NCI-H1092 (cell line): ENCODE measurements around the gene CDKL1.
"Not testable (repeated sequence)": the region's sequence is repeated elsewhere in the genome, so short reads cannot be mapped to it uniquely, and the experiment has no call there.

Experiments
- DNase-seq: peaks from one replicate; lab custom pipeline; 2025; lab: John Stamatoyannopoulos, UW

Gene CDKL1

GRCh38 chr14:50387548-50387947 lies 9.1 kb downstream of the CDKL1 start:
- no peak for DNase-seq

GRCh38 chr14:50383618-50384225 lies 13.0 kb downstream of the CDKL1 start:
- DNase-seq, result no peak

GRCh38 chr14:50381823-50382287 lies 14.8 kb downstream of the CDKL1 start:
- DNase-seq, result no peak

- DNase-seq, result no peak
These were observed 15.7 kb downstream of the CDKL1 start for GRCh38 chr14:50381008-50381407.

GRCh38 chr14:50380455-50380854 lies 16.2 kb downstream of the CDKL1 start:
- DNase-seq, result no peak

- DNase-seq, result no peak
These were observed 17.1 kb downstream of the CDKL1 start for GRCh38 chr14:50379563-50379962.

- no peak for DNase-seq
These were observed 19.1 kb downstream of the CDKL1 start for GRCh38 chr14:50377550-50378085.

- DNase-seq, result no peak
These were observed 20.9 kb downstream of the CDKL1 start for GRCh38 chr14:50375760-50376159.

GRCh38 chr14:50373959-50374358 lies 22.7 kb downstream of the CDKL1 start:
- no peak for DNase-seq

GRCh38 chr14:50371546-50371945 lies 25.1 kb downstream of the CDKL1 start:
- no peak for DNase-seq

GRCh38 chr14:50366589-50366988 lies 30.1 kb downstream of the CDKL1 start:
- DNase-seq, result no peak

- DNase-seq, result no peak
These were observed 30.6 kb downstream of the CDKL1 start for GRCh38 chr14:50366115-50366514.

- not testable (repeated sequence) for DNase-seq
These were observed 31.1 kb downstream of the CDKL1 start for GRCh38 chr14:50365572-50365971.

GRCh38 chr14:50364792-50365191 lies 31.9 kb downstream of the CDKL1 start:
- DNase-seq, result no peak

- no peak for DNase-seq
These were observed 33.0 kb downstream of the CDKL1 start for GRCh38 chr14:50363714-50364111.

- no peak for DNase-seq
These were observed 33.6 kb downstream of the CDKL1 start for GRCh38 chr14:50362764-50363713.

GRCh38 chr14:50361473-50362403 lies 34.9 kb downstream of the CDKL1 start:
- not testable (repeated sequence) for DNase-seq

GRCh38 chr14:50360851-50361250 lies 35.8 kb downstream of the CDKL1 start:
- DNase-seq, result no peak

- no peak for DNase-seq
These were observed 36.6 kb downstream of the CDKL1 start for GRCh38 chr14:50360093-50360492.

- no peak for DNase-seq
These were observed 37.0 kb downstream of the CDKL1 start for GRCh38 chr14:50359631-50360030.

GRCh38 chr14:50357753-50358395 lies 38.8 kb downstream of the CDKL1 start:
- DNase-seq, result no peak
